SK-MEL-5 (cell line): Measurements from ENCODE around the gene RXFP4. TPM values are rescaled to one million over a fixed set of nuclear protein-coding genes. Genes with fewer than 3 reads are reported as not detected.
"Not testable (repeated sequence)": the region's sequence is repeated elsewhere in the genome, so short reads cannot be mapped to it uniquely, and the experiment has no call there.

Experiments
- DNase-seq: peaks from one replicate; pipeline ENCODE4 v3.0.0-alpha.2; 2016; ENCODE audit warnings: low read depth, low spot score
- in situ Hi-C: cut with HindIII; loops from 2 replicates; pipeline ENCODE4 v1.10.0; 2016; ENCODE audit warnings: low sequenced_read_pairs, high pct_unique_total_duplicates, low pct_unique_long_range_greater_than_20kb
- polyA plus RNA-seq, 2 experiments: library from polyadenylated mRNA; depleted of rRNA; stranded (reverse); fragments of >200 nt; gene quantifications; 2 replicates each; pipeline ENCODE4 v1.2.3, GENCODE V29; 2015
- total RNA-seq: library from RNA; depleted of rRNA; stranded (reverse); fragments of >200 nt; shearing (Covaris generic); gene quantifications from 2 replicates; pipeline ENCODE4 v1.2.3, GENCODE V29; 2014; rRNA removed

Gene RXFP4, protein sequence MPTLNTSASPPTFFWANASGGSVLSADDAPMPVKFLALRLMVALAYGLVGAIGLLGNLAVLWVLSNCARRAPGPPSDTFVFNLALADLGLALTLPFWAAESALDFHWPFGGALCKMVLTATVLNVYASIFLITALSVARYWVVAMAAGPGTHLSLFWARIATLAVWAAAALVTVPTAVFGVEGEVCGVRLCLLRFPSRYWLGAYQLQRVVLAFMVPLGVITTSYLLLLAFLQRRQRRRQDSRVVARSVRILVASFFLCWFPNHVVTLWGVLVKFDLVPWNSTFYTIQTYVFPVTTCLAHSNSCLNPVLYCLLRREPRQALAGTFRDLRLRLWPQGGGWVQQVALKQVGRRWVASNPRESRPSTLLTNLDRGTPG
- not detected in 2 replicates for total RNA-seq
- polyA plus RNA-seq (2015; cell fraction: cytosol; rRNA removed): not detected in 2 replicates
- not detected in 2 replicates for polyA plus RNA-seq (2015; cell fraction: nucleus; rRNA removed)

- in situ Hi-C loops: no loop called here
- peak; percentile 46 for DNase-seq
Observed at GRCh38 chr1:155940993-155941844, at the start of gene RXFP4. TSS of gene RXFP4 (plus strand) at chr1:155941638. CDS start at chr1:155941710, 72 bp downstream.

DNA sequence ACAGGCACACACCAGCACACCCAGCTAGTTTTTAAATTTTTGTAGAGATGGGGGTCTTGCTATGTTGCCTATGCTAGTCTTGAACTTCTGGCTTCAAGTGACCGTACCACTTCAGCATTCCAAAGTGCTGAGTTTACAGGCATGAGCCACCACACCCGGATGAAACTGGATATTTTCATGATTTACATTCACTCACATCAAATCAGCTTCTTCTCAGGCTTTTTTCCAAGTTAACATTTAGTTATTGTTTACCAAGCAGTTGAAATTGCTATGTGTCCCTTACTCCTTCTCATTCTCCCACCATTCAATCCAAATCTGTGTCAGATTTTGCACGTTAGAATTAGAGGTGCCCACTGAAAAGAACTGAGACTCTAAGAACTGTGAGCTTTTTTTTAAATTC is 48.6 kb upstream of the RXFP4 start:
- no peak for DNase-seq
- in situ Hi-C loops: no loop called here

GRCh38 chr1:155893389-155894142 is 47.9 kb upstream of the RXFP4 start:
- DNase-seq: peak; percentile 52
- in situ Hi-C loops: no loop called here

GRCh38 chr1:155895617-155896016 is 45.8 kb upstream of the RXFP4 start:
- DNase-seq, in situ Hi-C loops: not testable (repeated sequence)

DNA sequence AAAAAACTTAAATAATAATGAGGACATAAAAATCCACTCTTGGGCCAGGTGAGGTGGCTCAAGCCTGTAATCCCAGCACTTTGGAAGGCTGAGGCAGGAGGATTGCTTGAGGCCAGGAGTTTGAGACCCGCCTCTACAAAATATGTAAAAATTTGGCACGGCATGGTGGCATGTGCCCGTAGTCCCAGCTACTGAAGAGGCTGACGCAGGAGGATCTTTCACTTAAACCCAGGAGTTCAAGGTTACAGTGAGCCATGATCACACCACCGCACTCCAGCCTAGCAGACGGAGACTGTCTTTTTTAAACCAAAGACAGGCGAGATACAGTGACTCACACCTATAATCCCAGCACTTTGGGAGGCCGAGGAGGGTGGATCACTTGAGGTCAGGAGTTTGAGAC is 45.0 kb upstream of the RXFP4 start:
- DNase-seq, in situ Hi-C loops: not testable (repeated sequence)

GRCh38 chr1:155897746-155898145 is 43.7 kb upstream of the RXFP4 start:
- in situ Hi-C loops: no loop called here

DNA sequence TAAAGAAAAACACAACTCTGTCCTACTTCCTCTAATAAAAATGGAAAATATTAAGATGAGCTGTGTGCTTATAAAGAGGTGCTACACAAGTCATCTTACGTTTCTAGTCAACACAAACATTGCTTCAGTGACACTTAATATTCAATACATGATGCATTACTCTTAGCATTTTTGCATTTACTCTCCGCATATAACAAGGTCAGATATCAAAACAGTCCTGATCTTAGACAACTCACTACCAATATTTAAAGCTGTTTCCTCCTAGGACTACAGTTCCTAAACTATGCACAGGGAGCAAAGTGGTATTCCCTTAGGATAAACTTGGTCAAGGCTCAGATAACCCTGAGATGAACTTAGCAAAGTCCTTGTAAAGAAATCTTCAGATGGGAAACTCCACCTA is 42.5 kb upstream of the RXFP4 start:
- DNase-seq: no peak
- in situ Hi-C loops: no loop called here

More at GRCh38 chr1:155897746-155898145, 43.7 kb upstream of the RXFP4 start:
- DNase-seq: no peak

GRCh38 chr1:155899683-155900082 is 41.8 kb upstream of the RXFP4 start:
- DNase-seq: no peak
- in situ Hi-C loops: no loop called here

- in situ Hi-C loops: no loop called here
- DNase-seq: no peak
Observed at GRCh38 chr1:155900161-155900560, 41.3 kb upstream of the RXFP4 start.

DNA sequence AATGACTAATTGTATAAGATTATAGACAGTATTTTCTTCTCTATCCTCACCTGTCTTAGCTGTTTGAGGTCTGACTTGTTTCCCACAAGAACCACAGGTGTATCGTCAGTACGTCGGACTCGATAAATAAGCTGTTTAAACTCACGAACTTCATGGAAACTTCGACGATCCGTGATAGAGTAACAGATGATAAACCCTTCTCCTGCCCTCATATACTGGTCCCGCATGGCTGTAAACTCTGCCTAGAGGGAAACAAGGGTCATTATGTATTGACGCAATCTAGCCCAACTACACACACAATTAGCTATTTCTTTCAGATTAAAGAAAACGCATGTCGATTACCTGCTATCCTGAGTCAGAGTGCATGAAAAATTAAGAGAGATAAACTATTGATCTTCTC is 37.2 kb upstream of the RXFP4 start:
- in situ Hi-C loops: no loop called here
- no peak for DNase-seq

GRCh38 chr1:155909894-155910293 is 31.5 kb upstream of the RXFP4 start:
- in situ Hi-C loops: no loop called here
- no peak for DNase-seq

- peak; percentile 26 for DNase-seq
- in situ Hi-C loops: no loop called here
Observed at GRCh38 chr1:155910621-155911121, 30.8 kb upstream of the RXFP4 start.

GRCh38 chr1:155911156-155912055 is 30.0 kb upstream of the RXFP4 start, which contains the start of gene RIT1:
TSS of gene RIT1 (minus strand) at chr1:155911349. CDS start at chr1:155910761, 588 bp downstream.
- in situ Hi-C loops: no loop called here
- peak; percentile 76 for DNase-seq

GRCh38 chr1:155912056-155912536 is 29.3 kb upstream of the RXFP4 start:
- DNase-seq: no peak
- in situ Hi-C loops: no loop called here

DNA sequence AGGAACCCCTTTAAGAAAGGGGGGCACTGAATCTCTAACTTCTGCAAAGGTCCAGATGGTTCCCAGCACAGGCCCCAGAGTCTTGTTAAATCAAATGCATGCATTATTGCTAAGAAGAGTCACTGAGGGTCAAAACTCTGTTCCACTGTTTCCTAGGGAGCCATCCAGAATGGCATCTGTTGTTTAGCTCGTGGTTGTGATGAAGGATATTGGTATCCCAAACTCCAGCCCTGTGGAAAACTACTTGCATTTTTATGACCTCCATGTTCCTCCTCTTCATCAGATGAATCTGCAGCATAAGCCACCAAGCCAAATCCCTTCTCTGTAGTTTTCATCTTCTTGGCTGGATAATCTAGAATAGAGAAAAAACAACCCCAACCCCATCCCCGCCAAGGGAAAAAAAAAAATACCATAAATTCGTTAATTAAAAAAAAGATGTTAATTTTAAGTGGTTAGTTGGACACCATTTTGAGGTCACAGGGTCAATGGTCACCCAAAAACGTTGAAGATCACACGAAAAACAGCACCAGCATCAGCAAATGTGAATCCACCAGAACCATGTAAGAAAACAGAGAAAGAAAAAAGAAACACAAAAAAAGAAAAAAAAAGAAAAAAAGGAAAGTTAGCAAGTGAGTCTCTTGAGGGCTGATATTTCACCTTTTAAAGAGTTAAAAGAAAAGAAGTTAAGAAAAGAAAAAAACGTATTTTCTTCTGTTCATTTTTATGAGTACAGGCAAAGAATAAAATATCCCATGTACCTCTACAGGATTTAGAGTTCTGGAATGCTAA is 27.3 kb upstream of the RXFP4 start:
- no peak for DNase-seq

GRCh38 chr1:155918660-155919059 is 22.8 kb upstream of the RXFP4 start:
- in situ Hi-C loops: no loop called here

More for the DNA sequence above, 27.3 kb upstream of the RXFP4 start:
- in situ Hi-C loops: no loop called here

More at GRCh38 chr1:155918660-155919059, 22.8 kb upstream of the RXFP4 start:
- DNase-seq: no peak
